Bronchial epithelial cell (primary cell): ENCODE data around the gene RP9. TPM values are rescaled to one million over a fixed set of nuclear protein-coding genes. Genes with fewer than 3 reads are reported as not detected.
A peak's percentile ranks its signal among the peaks of the same experiment; 100 is the strongest.

Source experiments
- DNase-seq: peaks from one replicate; pipeline ENCODE4 v3.0.0-alpha.2; 2010; ENCODE audit warnings: low read depth
- FAIRE-seq: peaks from 2 replicates; lab custom pipeline; 2011; peaks lifted over from hg19 to GRCh38; lab: Jason Lieb, UNC
- H3K27me3 ChIP-seq: 2 replicates; pipeline ENCODE4 v1.5.1; 2011; ENCODE audit warnings: low read length; ENCODE audit not compliant: control insufficient read depth, insufficient read depth
- H3K36me3 ChIP-seq: 2 replicates; pipeline ENCODE4 v1.5.1; 2011; ENCODE audit warnings: low read length; ENCODE audit not compliant: control insufficient read depth, insufficient read depth
- H3K4me3 ChIP-seq: 2 replicates; pipeline ENCODE4 v1.5.1; 2011; ENCODE audit warnings: mild to moderate bottlenecking, low read depth, low read length, control low read depth
- total RNA-seq: library from RNA; depleted of rRNA; stranded (reverse); fragments of >200 nt; gene quantifications from 2 replicates; pipeline ENCODE4 v1.2.1, GENCODE V29; 2014
- TF ChIP-seq, protein P1 (sequence below): IDR thresholded peaks from 2 replicates; pipeline ENCODE4 v1.5.1; 2011; ENCODE audit warnings: mild to moderate bottlenecking, moderate library complexity, low read length, control low read depth, inconsistent platforms; ENCODE audit not compliant: insufficient read depth, severe bottlenecking

RP9 gene
- total RNA-seq, 1 donor from 2014 or later, result 12.1 TPM

DNA sequence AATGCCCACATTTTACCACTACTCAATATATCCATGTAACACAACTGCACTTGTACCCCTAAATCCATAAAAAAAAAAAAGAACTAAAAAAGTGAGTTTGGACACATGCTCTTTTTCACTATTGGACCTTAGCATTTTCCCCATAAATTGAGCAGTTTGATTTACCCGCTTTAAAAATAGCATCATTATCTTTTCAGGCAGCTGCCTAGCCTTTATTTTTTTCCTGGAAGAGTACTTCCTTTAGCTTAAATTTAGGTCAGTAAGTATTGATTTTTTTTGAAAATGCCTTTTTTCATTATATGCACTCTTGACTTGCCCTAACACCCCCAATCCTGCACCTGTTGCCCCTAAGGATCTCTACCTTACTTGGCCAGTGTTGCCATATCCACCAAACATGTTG lies 41.3 kb downstream of the RP9 start:
- TF ChIP-seq, protein P1, sequence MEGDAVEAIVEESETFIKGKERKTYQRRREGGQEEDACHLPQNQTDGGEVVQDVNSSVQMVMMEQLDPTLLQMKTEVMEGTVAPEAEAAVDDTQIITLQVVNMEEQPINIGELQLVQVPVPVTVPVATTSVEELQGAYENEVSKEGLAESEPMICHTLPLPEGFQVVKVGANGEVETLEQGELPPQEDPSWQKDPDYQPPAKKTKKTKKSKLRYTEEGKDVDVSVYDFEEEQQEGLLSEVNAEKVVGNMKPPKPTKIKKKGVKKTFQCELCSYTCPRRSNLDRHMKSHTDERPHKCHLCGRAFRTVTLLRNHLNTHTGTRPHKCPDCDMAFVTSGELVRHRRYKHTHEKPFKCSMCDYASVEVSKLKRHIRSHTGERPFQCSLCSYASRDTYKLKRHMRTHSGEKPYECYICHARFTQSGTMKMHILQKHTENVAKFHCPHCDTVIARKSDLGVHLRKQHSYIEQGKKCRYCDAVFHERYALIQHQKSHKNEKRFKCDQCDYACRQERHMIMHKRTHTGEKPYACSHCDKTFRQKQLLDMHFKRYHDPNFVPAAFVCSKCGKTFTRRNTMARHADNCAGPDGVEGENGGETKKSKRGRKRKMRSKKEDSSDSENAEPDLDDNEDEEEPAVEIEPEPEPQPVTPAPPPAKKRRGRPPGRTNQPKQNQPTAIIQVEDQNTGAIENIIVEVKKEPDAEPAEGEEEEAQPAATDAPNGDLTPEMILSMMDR, result no peak
- H3K27me3 ChIP-seq, result no peaks in the 10 kb centered on the region
- FAIRE-seq, result no peak
- H3K4me3 ChIP-seq, result no peak overlapping the region
- H3K36me3 ChIP-seq, result no peaks in the 10 kb centered on the region
- no peak for DNase-seq

DNA sequence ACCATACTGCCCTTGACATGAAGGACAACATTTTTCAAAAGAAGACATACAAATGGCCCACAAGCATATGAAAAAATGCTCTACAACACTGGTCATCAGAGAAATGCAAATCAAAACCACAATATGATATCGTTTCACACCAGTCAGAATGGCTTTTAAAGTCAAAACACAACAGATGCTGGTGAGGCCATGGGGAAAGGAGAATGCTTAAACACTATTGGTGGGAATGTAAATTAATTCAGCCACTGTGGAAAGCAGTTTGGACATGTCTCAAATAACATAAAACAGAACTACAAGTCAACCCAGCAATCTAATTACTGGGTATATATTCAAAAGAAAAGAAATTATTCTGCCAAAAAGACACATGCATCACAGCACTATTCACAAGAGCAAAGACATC lies 42.4 kb downstream of the RP9 start:
- TF ChIP-seq, protein P1, result no peak
- Histone ChIP-seq H3K36me3 (no peaks in the 10 kb centered on the region), H3K4me3 (no peak overlapping the region), H3K27me3 (no peaks in the 10 kb centered on the region)
- DNase-seq (no peak), FAIRE-seq (no peak)

- Histone ChIP-seq H3K27me3 (no peaks in the 10 kb centered on the region), H3K36me3 (no peaks in the 10 kb centered on the region), H3K4me3 (no peak overlapping the region)
- no peak for FAIRE-seq
- DNase-seq, result no peak
- TF ChIP-seq, protein P1, result no peak
Observed at GRCh38 chr7:33065981-33066380, 43.2 kb downstream of the RP9 start.

- Histone ChIP-seq H3K4me3 (peak overlapping the region; percentile 90), H3K27me3 (no peaks in the 10 kb centered on the region), H3K36me3 (no peaks in the 10 kb centered on the region)
- FAIRE-seq, result no peak
- TF ChIP-seq, protein P1, result no peak
- peak; percentile 83 for DNase-seq
Observed at GRCh38 chr7:33062782-33063443, 46.3 kb downstream of the RP9 start.

DNA sequence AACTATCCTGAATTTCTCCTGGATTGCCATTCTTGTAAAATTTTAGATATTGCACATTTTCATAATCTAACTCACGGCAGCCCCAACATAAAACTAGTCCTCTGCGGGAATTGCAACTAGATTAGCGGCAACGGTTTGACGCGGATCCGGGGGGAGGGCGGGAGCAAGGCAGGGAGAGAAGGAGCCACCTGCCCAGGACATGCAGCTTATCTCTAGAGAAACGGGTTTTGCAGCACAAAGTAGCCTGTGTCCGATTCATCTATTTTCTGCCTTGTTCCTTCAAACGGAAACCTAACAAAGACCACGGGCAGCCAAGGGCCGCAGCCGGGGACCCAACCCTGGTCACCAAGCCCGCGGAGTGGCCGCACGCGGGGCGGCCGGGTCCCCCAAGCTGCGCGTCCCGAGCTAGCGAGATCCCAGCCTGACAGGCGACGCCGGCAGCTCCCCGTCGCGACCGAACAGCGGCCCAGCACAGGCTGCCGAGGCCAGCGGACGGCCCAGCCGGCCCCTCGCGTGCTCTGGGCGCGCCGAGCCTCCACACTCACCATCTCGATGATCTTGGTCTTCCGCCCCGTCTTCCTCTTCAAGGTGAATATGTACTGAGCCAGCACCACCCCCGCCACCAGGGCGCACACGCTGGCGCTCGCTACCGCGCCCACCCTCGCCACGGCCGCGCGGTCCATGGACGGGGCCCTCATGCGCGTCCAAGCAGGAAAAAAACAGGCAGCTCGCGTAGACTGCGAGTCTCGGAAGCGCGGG lies 47.0 kb downstream of the RP9 start, which contains the start of gene NT5C3A:
Gene NT5C3A, minus strand, starts transcription at position 754 of the 759 bp plus-strand sequence. Its CDS starts 71 bp downstream, at position 683.
- Histone ChIP-seq H3K27me3 (no peaks in the 10 kb centered on the region), H3K36me3 (no peaks in the 10 kb centered on the region), H3K4me3 (peak within 1 kb of the TSS; percentile 90)
- no peak for DNase-seq
- TF ChIP-seq, protein P1, result no peak
- no peak for FAIRE-seq
